K562 (cell line): ENCODE results near the gene RSU1. TPM values are rescaled to one million over a fixed set of nuclear protein-coding genes. Genes with fewer than 3 reads are reported as not detected.

Experiments
- FIP1L1 ChIP-seq: fragments of 200-400 bp; formaldehyde crosslinking; IDR thresholded peaks from 2 replicates; pipeline ENCODE4 v1.6.1; 2018; ENCODE audit warnings: mild to moderate bottlenecking, low read depth, low read length; ENCODE audit not compliant: poor library complexity, severe bottlenecking
- NBN ChIP-seq: fragments of 450-650 bp; IDR thresholded peaks from 2 replicates; pipeline ENCODE4 v1.6.1; 2016; ENCODE audit warnings: low read depth, mild to moderate bottlenecking
- polyA plus RNA-seq, 8 experiments: library from polyadenylated mRNA; depleted of rRNA in 4 of 8; stranded (reverse) in 5 of 8; unstranded in 3 of 8; fragments of >200 nt; fragmentation: Nextera tagmentation in 2 of 8; fragmentation: Illumina TruSeq in 1 of 8; extraction: Ambion mirVana in 2 of 8; extraction: Trizol in 1 of 8; gene quantifications; 2 replicates each; pipeline versions ENCODE4 v1.2.1 to v1.2.3, GENCODE V29; 2011 to 2014; ENCODE audit warnings: inconsistent platforms in 1 of 8, missing spikeins in 1 of 8
- total RNA-seq, 7 experiments: library from RNA; depleted of rRNA in 6 of 7; stranded (reverse); fragments of >200 nt in 6 of 7; fragmentation: Illumina TruSeq in 2 of 7; extraction: Trizol in 2 of 7; gene quantifications; 2 replicates each; pipeline versions ENCODE4 v1.2.1 to v1.2.3, GENCODE V29; 2011 to 2021; ENCODE audit warnings: low replicate concordance in 1 of 7
- TF ChIP-seq, protein P1 (sequence below), 3 experiments: fragments of 200-800 bp in 1 of 3; fragments of 250-450 bp in 1 of 3; fragments of 450-650 bp in 1 of 3; sonication (Bioruptor Pico) in 1 of 3; sonication (Bioruptor generic) in 1 of 3; formaldehyde crosslinking in 1 of 3; IDR thresholded peaks; 2 replicates each; pipeline versions ENCODE4 v1.6.1 to v1.8.0; 2016 to 2022; ENCODE audit warnings: mild to moderate bottlenecking in 2 of 3, missing genetic modification characterization in 2 of 3, missing compliant biosample characterization in 1 of 3, moderate library complexity in 1 of 3
- TF ChIP-seq, protein P2 (sequence below): fragments of 450-650 bp; IDR thresholded peaks from 2 replicates; pipeline ENCODE4 v1.6.1; 2018; ENCODE audit warnings: mild to moderate bottlenecking, low read depth; ENCODE audit not compliant: partially characterized antibody
- TF ChIP-seq, protein P3 (sequence below), 2 experiments: fragments of 450-650 bp in 1 of 2; sonication (generic) in 1 of 2; formaldehyde crosslinking in 1 of 2; IDR thresholded peaks; 2 replicates each; pipeline versions ENCODE4 v1.7.1 to v1.9.0; 2016 to 2022; ENCODE audit warnings: inconsistent platforms in 1 of 2, mild to moderate bottlenecking in 1 of 2, missing genetic modification reagents in 1 of 2

The RSU1 gene
- total and polyA plus RNA-seq, 9 of the 15 experiments (the other 6 are each of a cell fraction or from before 2014, with no cell fraction given), result 18.8 to 67.3 (median 31.5) TPM

DNA sequence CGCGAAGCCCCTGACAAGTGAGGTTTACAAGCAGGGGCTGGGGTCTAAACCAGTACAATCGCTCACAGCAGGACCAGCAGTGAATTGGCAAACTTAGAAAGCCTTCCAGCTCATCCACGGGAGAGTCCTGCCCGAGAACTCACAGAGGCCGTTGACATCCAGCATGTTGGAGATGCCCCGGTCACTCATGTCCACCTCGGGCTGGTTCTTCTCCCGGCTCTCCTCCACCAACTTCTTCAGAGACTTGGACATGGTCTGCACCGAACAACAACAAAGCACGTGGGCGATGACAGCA is 447 bp downstream of the RSU1 start (continued):
- TF ChIP-seq, protein P1, sequence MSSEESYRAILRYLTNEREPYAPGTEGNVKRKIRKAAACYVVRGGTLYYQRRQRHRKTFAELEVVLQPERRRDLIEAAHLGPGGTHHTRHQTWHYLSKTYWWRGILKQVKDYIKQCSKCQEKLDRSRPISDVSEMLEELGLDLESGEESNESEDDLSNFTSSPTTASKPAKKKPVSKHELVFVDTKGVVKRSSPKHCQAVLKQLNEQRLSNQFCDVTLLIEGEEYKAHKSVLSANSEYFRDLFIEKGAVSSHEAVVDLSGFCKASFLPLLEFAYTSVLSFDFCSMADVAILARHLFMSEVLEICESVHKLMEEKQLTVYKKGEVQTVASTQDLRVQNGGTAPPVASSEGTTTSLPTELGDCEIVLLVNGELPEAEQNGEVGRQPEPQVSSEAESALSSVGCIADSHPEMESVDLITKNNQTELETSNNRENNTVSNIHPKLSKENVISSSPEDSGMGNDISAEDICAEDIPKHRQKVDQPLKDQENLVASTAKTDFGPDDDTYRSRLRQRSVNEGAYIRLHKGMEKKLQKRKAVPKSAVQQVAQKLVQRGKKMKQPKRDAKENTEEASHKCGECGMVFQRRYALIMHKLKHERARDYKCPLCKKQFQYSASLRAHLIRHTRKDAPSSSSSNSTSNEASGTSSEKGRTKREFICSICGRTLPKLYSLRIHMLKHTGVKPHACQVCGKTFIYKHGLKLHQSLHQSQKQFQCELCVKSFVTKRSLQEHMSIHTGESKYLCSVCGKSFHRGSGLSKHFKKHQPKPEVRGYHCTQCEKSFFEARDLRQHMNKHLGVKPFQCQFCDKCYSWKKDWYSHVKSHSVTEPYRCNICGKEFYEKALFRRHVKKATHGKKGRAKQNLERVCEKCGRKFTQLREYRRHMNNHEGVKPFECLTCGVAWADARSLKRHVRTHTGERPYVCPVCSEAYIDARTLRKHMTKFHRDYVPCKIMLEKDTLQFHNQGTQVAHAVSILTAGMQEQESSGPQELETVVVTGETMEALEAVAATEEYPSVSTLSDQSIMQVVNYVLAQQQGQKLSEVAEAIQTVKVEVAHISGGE (CRISPR knock-in tag; IDR thresholded peaks at IDR 0.05), result 0 out of 6 replicates have a peak, but pooled peaks of 1 of the 3 experiments have one; percentile 40
- TF ChIP-seq, protein P2, sequence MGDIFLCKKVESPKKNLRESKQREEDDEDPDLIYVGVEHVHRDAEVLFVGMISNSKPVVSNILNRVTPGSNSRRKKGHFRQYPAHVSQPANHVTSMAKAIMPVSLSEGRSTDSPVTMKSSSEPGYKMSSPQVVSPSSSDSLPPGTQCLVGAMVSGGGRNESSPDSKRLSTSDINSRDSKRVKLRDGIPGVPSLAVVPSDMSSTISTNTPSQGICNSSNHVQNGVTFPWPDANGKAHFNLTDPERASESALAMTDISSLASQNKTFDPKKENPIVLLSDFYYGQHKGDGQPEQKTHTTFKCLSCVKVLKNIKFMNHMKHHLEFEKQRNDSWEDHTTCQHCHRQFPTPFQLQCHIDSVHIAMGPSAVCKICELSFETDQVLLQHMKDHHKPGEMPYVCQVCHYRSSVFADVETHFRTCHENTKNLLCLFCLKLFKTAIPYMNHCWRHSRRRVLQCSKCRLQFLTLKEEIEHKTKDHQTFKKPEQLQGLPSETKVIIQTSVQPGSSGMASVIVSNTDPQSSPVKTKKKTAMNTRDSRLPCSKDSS, result peak; percentile 9
- TF ChIP-seq NBN (no peak), FIP1L1 (no peak)
- TF ChIP-seq, protein P3, sequence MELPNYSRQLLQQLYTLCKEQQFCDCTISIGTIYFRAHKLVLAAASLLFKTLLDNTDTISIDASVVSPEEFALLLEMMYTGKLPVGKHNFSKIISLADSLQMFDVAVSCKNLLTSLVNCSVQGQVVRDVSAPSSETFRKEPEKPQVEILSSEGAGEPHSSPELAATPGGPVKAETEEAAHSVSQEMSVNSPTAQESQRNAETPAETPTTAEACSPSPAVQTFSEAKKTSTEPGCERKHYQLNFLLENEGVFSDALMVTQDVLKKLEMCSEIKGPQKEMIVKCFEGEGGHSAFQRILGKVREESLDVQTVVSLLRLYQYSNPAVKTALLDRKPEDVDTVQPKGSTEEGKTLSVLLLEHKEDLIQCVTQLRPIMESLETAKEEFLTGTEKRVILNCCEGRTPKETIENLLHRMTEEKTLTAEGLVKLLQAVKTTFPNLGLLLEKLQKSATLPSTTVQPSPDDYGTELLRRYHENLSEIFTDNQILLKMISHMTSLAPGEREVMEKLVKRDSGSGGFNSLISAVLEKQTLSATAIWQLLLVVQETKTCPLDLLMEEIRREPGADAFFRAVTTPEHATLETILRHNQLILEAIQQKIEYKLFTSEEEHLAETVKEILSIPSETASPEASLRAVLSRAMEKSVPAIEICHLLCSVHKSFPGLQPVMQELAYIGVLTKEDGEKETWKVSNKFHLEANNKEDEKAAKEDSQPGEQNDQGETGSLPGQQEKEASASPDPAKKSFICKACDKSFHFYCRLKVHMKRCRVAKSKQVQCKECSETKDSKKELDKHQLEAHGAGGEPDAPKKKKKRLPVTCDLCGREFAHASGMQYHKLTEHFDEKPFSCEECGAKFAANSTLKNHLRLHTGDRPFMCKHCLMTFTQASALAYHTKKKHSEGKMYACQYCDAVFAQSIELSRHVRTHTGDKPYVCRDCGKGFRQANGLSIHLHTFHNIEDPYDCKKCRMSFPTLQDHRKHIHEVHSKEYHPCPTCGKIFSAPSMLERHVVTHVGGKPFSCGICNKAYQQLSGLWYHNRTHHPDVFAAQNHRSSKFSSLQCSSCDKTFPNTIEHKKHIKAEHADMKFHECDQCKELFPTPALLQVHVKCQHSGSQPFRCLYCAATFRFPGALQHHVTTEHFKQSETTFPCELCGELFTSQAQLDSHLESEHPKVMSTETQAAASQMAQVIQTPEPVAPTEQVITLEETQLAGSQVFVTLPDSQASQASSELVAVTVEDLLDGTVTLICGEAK (IDR thresholded peaks at IDR 0.05), result peak; percentile 16; the same call in 1 of the 2 replicates
- TF ChIP-seq, protein P3 (CRISPR knock-in tag; IDR thresholded peaks at IDR 0.05), result no peak
